G401.6 (cell line): ENCODE data around the gene LSR.

Source experiments
- FAIRE-seq: peaks from 2 replicates; lab custom pipeline; 2012; peaks lifted over from hg19 to GRCh38; lab: Jason Lieb, UNC

The LSR gene, protein sequence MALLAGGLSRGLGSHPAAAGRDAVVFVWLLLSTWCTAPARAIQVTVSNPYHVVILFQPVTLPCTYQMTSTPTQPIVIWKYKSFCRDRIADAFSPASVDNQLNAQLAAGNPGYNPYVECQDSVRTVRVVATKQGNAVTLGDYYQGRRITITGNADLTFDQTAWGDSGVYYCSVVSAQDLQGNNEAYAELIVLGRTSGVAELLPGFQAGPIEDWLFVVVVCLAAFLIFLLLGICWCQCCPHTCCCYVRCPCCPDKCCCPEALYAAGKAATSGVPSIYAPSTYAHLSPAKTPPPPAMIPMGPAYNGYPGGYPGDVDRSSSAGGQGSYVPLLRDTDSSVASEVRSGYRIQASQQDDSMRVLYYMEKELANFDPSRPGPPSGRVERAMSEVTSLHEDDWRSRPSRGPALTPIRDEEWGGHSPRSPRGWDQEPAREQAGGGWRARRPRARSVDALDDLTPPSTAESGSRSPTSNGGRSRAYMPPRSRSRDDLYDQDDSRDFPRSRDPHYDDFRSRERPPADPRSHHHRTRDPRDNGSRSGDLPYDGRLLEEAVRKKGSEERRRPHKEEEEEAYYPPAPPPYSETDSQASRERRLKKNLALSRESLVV

DNA sequence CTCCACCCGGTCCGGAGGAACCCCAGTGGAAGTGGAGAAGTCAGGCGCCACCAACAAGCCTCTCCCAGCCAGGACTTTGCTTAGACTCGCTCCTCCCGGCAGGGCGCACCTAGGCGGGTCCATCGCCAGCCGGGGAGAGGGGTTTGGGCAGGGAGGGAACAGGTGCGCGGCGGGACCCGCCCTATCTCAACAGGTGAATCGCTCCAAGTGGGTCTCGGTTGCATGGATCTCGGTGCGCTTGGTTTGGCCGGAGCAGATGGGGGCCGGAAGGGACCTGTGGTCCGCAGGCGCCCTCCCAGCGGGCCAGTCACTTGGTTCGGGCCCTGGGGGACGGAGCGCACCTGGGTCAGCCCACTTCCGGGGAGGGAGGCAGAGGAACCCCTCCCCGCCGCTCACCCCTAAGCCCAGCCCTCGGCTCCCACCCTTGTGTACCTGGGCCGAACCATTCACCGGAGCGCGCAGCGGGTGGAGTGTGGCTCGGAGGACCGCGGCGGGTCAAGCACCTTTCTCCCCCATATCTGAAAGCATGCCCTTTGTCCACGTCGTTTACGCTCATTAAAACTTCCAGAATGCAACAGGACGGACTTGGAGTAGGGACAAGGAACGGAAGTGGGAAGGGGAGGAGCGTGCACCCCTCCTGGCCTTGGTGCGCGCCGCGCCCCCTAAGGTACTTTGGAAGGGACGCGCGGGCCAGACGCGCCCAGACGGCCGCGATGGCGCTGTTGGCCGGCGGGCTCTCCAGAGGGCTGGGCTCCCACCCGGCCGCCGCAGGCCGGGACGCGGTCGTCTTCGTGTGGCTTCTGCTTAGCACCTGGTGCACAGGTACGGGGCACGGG, at the start of gene LSR:
LSR (plus strand) TSS at position 693 of the 836 bp plus-strand sequence; CDS start at position 714, 21 bp downstream.
- no peak for FAIRE-seq

DNA sequence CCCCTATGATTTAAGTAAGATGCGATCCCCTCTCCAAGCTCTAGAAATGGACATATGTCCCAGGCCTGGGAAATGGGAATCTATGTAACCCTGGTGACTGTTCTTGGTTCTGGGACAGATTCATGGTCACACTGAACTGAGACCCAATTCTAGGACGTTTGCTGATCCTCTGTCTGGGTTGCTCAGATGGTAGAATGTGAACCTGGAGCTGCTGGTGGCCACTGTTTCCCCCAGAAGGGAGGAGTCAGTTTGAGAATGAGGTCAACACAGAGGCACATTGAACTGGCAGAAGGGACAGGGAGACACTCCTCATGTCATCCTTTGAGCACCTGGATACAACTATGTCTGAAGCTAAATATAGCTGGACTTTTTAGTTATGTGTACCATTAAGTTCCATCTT, 49.3 kb upstream of the LSR start:
- no peak for FAIRE-seq

DNA sequence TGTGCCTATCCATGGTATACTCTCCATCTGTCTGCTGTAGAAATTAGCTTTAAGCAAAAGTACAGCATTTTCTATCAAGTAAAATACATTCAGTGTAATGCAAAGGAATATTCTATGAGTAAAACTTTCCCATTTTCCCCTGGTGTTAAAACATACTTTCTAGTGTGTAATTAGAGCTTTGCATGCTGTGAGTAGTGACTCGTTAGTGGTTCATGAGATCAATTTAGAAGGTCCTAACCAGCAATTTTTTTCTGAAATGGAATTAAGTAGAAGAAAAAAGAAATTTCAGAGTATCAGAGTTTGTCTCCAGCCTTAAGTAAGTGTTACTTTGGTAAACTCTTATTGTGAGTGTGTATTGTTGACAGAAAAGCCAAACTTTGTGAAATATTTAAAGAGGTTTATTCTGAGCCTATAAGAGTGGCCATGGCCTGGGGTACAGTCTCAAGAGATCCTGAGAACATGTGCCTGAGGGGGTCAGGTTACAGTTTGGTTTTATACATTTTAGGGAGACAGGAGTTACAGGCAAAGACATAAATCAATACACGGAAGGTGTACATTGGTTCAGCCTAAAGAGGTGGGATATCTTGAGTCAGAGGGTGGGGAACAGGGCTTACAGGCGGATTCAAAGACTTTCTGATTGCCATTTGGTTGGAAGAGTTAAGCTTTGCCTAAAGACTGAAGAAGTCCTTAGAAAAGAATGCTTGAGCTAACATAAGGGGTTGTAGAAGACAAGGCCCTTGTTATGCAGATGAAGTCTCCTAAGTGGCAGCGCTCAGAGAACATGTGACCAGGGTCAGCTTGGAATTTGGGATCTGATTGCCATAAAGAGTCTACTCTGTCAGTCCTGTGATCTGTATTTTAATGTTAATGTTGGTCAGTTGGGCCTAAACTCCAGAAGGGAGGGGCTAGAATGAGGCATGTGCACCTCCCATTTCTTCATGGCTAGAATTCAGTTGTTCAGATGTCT, 45.8 kb upstream of the LSR start:
- no peak for FAIRE-seq

DNA sequence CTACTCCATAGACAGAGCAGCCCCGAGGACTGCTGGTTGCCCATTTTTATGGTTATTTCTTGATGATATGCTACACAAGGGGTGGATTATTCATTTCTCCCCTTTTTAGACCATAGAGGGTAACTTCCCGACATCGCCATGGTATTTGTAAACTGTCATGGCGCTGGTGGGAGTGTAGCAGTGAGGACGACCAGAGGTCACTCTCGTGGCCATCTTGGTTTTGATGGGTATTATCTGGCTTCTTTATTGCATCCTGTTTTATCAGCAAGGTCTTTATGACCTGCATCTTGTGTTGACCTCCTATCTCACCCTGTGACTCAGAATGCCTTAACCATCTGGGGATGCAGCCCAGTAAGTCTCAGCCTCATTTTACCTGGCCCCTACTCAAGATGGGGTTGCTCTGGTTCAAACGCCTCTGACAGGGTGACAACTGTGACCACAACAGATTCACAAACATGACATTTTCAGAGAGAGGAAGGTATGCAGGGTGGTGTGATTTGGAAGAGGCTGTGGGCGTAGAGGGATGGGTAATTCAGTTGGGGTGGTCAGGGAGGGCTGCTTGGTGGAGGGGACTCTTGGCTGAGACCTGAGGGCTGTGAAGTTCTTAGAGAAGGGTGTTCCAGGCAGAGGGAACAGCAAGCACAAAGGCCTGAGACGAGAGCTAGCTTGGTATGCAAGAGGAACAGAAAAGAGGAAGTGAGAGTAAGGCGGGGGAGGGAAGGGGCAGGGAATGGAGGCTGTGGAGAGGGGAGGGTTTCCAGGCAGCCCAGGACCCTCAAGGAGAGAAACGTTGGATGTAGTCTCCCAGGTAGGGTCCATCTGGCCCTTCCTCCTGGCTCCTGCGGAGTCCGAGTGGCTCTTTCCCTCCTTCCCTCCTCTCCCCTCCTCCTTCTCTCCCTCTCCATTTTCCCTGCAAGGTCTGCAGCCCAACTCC, 43.7 kb upstream of the LSR start:
- no peak for FAIRE-seq

DNA sequence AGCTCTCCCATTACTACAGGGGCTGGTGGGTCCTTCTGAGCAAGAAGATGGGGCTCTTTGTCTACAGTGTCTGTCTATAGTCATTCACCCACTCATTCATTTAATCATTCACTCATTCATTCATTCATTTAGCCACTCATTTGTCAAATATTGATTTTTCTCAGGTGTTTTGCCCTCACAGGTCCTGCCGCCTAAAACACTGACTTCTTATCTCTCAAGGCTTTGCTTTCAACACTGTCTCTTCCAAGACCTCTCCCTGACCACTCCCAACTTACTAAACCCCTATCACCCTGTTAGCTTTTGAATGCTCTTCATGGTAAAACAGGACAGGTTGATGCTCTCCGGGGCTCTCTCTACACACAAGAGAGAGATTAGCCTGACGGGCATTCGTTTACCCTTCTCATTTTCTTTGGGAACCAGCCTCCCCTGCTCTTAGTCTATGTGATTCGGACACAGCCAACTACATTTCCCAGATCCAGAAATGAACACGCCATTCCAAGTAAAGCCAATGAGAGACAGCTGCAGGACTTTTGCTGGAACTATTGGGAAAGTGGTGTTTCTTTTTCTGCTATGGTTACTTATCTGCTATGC, 43.0 kb upstream of the LSR start:
- no peak for FAIRE-seq

DNA sequence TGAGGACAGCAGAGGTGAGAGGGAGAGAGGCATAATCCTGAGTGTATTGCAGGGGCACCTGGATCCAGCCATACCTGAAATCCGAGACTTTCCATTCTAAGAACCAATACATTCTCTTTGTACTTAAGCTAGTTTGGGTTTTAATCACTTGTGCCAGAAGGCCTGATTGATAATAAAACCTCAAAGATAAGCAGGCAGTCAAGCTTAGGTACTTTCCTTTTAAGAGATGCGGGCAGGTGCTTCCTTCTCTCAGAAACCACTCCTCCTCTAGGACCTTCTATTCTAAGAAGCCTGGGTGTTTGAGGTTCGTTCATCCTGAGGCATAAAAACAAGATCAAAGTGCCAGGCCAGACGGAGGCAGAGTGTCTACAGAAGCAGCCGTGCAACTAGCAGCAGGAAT, 42.4 kb upstream of the LSR start:
- FAIRE-seq, result no peak

DNA sequence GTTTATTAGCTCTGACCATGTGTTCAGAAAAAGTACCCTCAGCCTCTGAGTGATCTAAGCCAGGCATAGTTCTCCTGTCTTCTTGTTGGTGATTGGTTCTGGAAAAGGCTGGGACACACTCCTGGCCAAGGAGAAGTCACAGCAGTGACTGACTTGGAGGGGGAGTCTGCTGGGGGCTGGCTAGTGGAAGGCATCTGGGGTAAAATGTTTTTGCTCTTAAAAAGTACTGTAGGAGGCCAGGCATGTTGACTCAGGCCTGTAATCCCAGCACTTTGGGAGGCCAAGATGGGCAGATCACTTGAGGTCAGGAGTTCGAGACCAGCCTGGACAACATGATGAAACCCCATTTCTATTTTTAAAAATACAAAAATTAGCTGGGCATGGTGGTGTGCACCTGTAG, 41.9 kb upstream of the LSR start:
- no peak for FAIRE-seq

DNA sequence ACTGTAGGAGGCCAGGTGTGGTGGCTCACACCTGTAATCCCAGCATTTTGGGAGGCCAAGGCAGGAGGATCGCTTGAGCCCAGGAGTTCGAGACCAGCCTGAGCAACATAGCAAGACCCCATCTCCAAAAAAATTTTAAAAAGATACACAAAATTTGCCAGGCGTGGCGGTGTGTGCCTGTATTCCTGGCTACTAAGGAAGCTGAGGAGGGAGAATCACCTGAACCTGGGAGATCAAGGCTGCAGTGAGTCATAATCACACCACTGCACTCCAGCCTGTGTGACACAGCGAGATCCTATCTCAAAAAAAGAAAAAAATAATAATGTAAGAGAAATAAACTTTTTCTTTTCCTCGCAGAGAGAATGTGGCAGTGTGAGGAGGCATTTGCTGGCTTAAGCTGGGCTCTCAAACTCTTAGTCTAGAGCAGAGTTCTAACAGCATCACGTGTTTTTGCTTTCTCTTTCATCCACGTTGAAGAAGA, 41.4 kb upstream of the LSR start:
- FAIRE-seq, result no peak

DNA sequence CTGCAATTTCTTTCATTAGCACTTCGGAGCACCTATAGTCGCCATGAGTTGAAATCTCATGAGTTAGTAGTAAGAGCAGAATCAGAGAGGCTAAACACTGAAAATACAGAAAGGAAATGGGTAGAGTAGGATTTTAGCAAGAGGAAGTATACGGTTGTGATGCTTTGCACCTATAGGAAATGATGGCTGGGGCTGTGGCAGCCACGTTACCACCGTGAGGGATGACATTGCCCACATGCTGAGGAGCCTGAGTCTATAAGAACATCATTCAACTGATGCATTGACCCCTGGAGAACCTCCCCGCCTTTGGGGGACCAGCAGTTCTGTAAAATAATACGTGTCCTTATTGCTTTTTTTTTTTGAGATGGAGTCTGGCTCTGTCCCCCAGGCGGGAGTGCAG, 40.7 kb upstream of the LSR start:
- no peak for FAIRE-seq

DNA sequence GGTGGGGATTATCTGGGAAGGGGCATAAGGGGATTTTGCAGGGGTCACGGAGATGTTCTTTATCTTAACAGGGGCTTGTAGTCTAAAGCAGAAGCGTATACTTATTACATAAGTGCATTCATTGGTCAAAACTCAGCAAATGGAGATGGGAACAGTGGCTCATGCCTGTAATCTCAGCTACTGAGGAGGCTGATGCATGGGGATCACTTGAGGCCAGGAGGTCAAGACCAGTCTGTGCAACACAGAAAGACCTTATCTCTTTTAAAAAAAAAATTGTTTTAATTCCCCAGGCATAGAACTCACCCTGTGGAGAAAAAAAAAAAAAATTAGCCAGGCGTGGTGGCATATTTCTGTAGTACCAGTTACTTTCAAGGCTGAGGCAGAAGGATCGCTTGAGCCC, 39.2 kb upstream of the LSR start:
- FAIRE-seq, result no peak

DNA sequence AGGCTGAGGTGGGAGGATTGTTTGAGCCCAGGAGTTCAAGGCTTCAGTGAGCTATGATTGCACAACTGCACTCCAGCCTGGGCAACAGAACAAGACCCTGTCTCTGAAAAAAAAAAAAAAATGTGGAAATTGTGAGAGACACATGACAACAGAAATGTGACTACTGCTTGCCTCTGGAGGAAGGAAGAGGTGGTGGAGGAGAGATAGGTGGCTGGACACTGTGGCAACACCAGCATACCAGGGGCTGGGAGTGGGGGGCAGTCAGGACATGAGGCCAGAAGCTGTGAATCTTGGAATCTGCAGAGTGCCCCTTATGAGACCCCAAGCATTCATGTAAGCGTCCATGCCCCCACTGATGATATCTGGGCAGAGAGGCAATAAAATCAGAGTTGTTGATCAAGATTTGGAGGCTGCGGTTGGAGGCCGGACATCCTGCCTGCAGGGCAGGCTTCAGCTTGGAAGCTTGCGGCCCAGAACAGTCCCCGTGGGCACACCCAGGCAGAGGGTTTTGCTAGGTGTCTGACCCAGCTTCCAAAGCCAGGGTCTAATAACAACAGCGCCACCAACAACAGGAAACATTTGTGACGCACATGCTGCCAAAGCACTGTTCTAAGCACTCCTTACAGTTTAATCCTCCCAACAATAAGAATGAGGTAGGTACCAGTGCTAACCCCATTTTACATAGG, 37.1 kb upstream of the LSR start:
- FAIRE-seq, result no peak

DNA sequence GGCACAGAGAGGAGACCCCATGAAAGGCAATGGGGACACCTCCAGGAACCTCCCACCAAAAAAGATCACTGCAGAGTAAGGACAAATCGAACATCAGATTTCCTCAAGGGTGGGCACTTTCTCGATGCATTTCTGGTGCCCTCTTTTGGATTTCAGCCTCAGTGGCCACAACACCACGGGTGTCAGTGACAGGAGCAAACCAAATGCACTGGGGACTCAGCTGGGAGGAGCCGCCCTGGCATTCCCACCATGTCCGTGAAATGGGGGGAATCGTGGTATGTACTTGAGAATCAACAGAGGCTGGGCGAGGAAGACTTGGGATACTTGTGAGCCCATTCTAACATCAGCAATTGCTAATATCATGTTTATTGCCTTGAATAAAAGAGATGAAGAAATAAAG, 36.6 kb upstream of the LSR start:
- no peak for FAIRE-seq

DNA sequence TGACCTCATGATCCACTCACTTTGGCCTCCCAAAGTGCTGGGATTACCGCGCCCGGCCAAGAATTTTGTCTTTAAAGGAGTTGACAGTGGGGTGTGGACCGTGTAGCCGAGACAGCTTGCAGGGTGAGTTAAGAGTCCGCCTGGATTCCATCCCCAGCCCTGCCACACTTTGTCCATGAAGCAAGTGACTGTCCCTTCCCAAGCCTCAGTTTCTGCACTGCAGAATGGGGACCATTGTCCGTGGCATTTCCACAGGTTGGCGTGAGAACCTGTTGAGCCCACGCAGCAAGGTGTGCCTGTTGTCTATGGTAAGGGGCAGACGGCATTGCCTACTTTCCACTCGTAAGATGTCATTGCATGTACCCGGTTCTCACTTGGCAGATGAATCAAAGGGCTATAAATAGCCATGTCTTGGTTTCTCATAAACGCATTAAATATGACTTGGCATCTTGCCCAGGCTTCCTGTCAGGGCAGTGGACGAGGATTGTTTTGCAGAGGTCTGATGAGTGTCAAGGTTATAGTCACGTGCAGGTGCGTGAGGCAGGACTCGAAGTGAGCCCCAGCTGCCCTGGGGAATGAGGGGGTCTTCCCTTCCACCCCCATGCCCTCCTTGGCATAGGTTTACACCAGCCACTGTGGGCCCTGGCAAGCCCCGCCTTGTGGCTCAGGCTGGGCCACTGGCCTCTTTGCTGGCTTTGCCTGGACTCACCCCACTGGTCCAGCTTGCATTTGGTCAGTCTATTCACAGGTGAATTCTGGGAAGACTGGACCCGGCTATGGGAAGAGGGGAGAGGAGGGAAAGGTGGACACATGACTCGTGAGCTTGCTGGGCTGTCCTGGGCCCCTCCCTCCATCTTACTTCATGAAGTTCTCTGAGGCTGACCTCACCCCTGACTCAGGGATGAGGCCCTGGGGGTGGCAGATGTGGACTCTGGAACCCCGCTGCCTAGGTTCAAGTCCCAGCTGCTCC, 34.9 kb upstream of the LSR start:
- FAIRE-seq, result no peak

DNA sequence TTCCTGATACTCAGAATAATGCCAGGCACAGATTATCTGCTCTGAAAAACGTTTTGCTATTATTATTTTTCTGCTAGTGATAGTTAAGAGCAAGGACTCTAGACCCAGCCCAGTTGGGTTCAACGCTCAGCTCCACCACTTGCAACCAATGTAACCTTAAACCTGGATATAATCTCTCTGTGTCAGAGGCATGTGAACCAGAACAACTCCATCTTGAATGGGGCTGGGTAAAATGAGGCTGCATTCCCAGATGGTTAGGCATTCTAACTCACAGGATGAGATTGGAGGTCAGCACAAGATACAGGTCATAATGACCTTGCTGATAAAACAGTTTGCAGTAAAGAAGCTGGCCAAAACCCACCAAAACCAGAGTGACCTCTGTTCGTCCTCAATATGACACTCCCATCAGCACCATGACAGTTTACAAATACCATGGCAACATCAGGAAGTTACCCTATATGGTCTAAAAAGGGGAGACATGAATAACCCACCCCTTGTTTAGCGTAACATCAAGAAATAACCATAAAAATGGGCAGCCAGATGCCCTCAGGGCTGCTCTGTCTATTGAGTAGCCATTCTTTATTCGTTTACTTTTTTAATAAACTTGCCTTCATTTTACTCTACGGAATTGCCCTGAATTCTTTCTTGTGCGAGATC, 33.9 kb upstream of the LSR start:
- FAIRE-seq, result no peak

DNA sequence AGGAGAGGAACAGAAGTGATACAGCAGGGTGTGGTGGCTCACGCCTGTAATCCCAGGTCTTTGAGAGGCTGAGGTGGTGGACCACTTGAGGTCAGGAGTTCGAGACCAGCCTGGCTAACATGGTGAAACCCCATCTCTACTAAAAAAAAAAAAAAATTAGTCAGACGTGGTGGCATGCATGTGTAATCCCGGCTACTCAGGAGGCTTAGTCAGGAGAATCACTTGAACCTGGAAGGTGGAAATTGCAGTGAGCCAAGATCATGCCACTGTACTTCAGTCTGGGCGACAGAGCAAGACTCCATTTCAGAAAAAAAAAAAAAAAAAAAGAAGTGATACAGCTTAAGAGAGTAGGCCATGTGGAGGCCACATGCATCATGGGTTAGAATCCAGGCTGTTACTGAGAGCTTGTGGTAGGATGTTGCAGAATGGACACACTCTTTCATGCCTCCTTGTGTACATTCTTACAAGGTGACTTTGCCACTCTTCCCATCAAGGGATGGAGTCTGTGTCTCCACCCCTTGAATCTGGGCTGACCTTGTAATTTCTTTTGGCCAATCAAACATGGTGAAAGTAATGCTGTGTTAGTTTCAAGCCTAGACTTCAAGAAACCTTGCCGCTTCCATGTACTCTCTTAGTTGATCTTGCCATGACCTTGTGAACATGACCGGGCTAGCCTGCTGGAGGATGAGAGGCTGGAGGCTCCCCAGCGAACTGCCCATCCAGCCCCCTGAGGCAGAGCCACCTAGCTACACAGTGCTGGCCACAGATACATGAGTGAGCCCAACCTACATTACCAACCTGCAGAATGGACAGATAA, 32.6 kb upstream of the LSR start:
- no peak for FAIRE-seq

DNA sequence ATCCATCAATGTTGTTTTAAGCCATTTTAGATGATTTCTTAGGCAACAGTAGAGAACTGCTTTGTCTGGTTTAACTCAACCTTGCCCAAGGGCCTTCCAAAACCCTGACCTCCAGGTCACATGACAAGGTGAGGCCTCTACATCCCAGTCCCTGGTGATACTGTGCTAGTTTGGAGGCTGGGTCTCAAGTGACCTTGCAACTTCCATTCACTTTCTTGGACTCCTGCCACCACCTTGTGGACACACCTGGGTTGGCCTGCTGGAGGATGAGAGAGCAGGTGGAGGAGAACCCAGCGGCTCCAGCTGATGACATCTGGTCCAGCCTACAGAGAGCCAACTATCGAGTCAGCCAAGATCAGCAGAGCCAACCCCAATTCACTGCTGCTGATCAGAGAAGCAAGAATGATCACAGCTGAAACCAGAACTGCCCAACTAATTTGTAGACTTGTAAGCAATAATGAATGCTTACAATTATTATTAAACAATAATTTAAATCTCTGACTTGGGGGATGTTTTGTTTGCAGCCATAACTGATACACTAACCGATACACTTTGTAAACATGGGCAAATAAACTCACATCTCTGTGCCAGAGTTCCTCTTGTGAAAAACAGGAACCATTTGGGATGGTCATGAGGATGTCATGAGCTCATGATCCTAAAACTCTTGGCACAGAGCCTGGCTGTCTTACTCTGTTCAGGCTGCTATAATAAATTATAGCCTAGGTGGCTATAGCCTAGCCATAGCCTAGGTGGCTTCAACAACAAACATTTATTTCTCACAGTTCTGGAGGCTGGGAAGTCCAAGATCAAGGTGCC, 31.8 kb upstream of the LSR start:
- no peak for FAIRE-seq
